ENCODE data around the gene NOXO1.

DNA sequence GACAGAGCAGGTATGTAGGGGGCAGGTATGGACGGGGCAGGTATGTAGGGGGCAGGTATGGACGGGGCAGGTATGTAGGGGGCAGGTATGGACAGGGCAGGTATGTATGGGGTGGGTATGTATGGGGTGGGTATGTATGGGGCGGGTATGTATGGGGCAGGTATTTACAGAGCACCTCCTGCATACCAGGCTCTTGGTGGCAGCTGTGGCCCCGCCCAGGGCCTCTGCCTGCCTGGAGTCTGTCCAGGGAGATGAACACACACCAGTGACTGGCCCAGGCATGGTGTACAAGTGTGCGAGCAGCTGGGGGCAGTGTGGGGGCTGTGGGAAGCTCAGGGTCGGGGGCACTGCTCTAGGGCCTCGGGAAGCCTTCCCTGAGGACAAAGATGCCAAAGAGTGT lies 31.2 kb downstream of the NOXO1 start:
- TF ChIP-seq, protein P1, sequence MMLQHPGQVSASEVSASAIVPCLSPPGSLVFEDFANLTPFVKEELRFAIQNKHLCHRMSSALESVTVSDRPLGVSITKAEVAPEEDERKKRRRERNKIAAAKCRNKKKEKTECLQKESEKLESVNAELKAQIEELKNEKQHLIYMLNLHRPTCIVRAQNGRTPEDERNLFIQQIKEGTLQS (IDR thresholded peaks at IDR 0.05), result no peak
- TF ChIP-seq, protein P2, sequence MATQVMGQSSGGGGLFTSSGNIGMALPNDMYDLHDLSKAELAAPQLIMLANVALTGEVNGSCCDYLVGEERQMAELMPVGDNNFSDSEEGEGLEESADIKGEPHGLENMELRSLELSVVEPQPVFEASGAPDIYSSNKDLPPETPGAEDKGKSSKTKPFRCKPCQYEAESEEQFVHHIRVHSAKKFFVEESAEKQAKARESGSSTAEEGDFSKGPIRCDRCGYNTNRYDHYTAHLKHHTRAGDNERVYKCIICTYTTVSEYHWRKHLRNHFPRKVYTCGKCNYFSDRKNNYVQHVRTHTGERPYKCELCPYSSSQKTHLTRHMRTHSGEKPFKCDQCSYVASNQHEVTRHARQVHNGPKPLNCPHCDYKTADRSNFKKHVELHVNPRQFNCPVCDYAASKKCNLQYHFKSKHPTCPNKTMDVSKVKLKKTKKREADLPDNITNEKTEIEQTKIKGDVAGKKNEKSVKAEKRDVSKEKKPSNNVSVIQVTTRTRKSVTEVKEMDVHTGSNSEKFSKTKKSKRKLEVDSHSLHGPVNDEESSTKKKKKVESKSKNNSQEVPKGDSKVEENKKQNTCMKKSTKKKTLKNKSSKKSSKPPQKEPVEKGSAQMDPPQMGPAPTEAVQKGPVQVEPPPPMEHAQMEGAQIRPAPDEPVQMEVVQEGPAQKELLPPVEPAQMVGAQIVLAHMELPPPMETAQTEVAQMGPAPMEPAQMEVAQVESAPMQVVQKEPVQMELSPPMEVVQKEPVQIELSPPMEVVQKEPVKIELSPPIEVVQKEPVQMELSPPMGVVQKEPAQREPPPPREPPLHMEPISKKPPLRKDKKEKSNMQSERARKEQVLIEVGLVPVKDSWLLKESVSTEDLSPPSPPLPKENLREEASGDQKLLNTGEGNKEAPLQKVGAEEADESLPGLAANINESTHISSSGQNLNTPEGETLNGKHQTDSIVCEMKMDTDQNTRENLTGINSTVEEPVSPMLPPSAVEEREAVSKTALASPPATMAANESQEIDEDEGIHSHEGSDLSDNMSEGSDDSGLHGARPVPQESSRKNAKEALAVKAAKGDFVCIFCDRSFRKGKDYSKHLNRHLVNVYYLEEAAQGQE (IDR thresholded peaks at IDR 0.05), result no peak

Data from liver (tissue), 2 donors.